ENCODE data around the gene ATAD5.
"Not testable (repeated sequence)": the region's sequence is repeated elsewhere in the genome, so short reads cannot be mapped to it uniquely, and the experiment has no call there.

ATAD5 gene

DNA sequence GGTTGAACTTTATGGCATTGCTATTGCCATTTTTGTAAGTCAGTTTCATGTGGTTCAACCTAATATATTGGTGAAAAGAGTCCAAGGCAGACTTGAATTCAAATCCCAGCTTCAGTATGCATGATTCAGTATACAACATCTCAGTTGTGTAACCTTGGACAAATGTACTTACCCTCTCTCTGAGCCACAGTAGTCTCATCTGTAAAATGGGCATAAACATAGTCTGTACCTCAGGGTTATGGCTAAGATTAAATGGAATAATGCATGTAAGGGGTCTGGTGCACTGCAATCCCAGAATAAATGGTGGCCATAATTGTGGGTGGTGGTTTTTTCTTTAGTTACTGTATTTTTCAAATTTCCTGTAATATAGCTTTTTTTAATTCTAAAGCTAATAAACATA, 85.3 kb downstream of the ATAD5 start:
- DNase-seq: no peak

DNA sequence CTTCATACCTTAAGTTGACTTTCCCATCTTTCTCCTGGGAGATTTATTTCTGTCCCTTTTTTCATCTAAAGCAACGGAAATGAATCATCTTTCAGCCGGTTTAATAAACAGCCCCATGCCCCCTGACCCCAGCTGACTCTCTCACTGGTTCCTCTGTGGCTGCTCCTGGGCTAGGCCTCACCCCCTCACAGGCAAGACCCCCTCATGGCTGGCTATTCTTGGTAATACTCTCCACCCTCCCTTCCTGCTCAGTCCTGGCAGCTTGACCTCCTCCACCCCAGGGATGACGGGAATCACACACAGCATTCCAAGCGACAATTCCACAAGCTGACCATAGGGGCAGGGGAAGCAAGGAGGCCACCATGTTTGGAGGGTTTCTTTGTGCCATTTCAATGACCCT, 88.5 kb downstream of the ATAD5 start:
- no peak for DNase-seq

DNA sequence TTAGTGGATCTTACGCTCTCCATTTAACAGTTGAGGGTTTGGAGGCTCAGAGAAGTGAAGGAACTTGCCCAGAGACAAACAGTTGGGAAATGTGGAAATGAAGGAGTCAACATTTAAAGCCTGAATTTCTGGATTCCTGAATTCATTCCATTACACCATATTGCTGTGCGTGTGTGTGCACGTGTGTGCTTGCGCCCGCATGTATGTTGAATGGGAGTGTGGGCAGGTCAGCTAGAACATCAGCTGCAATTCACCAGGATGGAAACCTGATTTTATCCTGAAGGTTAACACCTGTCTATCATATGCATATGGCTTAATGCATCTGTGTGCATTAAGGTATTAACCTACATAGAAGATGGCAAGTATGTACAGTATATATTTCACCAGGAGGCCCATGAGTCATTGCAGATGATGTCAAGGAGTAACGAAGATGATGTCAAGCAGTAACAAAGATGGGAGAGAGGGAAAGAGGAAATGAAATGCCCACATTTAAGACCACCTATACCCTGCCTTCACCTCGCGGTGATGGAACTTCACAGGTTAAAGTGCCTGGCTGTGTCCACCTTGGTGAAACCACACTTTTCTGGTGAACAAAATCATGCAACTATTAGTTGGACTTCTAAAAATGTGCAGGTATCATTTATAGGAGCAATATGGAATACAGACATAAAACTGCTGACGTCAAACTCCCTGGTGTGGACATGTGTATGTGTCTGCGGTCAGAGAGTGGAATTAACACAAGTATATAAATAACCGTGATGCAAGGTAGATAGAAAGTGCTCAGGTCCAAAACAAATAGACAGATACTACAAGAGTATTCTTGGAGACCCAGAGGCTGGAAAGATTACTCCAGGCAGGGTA, 89.1 kb downstream of the ATAD5 start:
- no peak for DNase-seq

DNA sequence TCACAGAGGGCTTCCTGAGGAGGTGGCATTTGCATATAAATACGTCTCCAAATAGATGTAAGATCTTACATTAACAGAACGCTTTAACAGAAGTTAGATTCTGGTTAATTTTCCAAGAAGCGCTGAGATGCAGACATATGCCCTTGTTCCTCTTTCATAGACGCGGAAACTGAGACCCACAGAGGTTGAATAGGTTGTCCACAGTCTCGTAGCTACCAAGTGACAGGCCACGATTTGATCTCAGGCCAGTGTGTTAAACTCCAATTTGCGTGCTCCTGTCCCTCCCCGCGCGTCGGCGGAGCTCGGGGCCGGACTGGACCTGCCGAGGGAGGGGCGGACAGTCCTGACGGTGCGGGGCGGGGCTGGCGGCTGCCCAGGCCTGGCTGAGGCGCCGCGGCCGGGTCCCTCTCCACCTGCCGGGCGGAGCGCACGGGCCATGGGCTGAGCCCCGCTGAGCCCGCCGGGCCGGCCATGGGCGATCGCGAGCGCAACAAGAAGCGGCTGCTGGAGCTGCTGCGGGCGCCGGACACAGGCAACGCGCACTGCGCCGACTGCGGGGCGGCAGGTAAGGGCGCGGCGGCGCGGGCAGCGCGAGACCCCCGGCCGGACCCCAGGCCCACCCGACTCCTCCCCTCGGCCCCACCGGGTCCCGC, 89.9 kb downstream of the ATAD5 start, which contains the start of gene ADAP2:
ADAP2 (plus strand) TSS at position 402 of the 653 bp plus-strand sequence; CDS start at position 472, 70 bp downstream.
- no peak for DNase-seq

DNA sequence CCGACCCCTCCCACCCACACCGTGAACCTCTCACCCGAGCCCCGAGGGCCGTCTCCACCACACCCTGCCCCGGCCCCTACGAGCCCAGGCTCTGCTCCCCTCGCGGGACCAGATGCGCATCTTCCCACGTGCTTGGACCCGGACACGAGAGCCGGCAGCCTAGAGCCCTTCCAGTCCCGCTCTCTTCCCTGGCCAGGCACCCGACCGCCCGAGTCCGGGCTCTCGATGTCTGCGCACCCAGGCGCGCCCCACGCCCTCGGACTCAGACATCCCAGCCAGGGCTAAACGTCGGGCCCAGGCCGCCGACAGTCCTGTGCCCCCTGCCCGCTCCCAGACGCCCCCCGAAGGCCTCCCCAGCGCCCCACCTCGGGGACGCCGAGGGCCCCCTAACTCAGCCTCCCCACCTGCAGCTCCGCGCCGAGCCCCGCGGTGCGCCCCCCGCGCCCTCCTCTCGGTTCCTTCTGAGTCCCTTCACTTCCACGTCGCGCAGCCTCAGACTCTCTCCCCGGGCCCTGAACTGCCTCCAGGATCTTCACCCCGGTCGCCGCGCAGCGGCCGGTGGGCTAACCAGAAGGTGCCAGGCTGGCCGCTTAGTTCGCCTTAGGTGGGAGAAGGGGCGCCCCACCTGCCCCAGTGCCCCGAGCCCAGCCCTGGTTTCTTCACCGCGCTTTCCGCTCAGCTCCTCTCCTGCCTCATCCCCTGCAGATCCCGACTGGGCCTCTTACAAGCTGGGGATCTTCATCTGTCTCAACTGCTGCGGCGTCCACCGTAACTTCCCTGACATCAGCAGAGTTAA, 90.7 kb downstream of the ATAD5 start:
- DNase-seq: no peak

DNA sequence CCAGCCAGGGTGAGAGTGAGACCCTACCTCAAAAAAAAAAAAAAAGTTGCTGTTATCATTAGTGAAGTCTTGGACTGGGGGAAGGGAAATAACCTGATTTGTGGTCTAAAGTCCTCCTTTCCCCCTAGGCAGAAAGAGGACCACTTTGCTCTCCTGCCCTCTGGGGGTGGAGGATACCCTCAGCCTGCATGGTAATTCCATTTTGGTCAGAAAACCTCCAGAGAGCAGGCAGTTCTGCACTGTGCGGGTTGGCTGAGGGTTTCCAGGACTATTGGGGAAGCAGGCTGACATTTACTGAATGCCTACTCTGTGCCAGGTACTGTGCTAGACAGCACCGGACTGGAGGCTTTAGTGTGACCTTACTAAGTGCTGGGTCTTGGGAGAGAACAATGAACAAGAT, 92.6 kb downstream of the ATAD5 start:
- no peak for DNase-seq

DNA sequence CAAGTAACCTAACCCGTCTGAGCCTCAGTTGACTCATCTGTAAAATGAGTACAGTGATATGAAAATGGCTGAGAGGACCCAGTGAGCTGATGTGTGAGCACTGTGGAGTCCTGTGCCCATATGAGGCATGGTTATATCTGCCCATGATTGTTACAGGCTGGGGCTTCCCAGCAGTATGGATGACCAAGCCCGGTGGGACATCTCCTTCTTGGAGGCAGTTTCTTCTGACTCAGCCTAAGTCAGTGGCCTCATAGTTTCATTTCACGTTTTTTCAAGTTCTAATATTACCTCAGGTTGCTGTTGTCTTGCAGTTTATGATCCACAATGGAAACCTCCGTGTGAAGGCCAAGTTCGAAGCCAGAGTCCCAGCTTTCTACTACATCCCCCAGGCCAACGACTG, 94.8 kb downstream of the ATAD5 start:
- no peak for DNase-seq

DNA sequence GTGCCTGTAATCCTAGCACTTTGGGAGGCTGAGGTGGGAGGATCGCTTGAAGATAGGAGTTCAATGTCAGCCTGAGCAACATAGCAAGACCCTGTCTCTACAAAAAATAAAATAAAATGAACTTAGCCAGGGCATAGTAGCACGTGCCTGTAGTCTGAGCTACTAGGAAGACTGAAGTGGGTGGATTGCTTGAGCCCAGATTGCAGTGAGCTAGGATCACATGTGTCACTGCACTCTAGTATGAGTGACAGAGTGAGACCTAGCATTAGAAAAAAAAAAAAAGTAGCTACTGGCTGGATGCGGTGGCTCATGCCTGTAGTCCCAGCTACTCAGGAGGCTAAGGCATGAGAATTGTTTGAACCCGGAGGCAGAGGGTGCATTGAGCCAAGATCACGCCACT, 96.0 kb downstream of the ATAD5 start:
- no peak for DNase-seq

DNA sequence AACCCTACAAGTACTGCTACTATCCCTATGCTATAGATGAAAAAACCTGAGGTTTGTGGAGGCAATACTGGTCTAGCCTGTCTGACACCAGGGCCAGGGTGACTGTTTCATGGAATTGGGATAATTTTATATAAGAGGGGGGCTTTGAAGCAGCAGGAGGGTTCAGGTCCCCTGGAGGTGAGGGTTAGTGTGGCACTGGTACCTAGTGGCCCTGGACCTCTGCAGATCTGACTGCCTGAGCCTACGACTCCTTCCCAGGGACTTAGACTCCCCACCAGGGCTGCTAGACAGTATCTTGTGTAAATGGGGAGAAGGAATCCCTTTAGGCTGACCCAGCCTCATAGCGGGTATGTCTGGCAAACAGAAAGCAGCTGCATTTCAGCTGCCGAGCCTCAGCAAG, 96.8 kb downstream of the ATAD5 start:
- no peak for DNase-seq

DNA sequence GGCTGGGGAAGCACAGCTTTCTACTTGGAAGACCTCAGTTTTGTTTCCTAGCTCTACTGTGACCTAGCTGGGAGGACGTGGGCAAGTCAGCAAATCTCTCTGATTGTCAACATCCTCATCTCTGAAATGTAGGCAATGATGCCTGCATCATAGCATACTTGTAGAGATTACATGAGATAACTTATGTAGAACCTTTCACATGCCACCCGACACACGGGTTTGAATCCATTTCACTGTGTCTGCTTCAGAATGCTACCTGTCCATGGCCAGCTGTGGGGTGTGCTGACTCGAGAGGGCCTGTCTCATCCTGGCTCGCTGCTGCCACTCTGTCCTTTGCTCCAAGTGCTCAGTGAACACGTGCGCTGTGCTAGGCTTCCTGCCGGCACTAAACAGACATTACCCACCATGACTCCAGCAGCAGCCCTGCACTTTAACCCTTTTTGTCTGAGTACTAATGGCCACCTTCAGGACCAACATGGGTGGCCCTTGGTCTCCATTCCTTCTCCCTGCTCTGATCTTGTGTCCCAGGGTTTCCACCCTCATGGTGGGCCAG, 97.4 kb downstream of the ATAD5 start:
- no peak for DNase-seq

DNA sequence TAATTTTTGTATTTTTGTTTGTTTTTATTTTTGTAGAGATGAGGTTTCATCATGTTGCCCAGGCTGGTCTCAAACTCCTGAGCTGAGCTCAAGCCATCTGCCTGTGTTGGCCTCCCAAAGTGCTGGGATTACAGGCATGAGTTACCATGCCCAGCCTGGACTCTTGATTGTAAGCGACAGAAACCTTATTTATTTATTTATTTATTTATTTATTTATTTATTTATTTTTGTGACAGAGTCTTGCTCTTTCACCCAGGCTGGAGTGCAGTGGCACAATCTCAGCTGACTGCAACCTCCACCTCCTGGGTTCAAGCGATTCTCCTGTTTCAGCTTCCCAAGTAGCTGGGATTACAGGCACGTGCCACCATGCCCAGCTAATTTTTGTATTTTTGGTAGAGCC, 98.1 kb downstream of the ATAD5 start:
- DNase-seq: not testable (repeated sequence)

DNA sequence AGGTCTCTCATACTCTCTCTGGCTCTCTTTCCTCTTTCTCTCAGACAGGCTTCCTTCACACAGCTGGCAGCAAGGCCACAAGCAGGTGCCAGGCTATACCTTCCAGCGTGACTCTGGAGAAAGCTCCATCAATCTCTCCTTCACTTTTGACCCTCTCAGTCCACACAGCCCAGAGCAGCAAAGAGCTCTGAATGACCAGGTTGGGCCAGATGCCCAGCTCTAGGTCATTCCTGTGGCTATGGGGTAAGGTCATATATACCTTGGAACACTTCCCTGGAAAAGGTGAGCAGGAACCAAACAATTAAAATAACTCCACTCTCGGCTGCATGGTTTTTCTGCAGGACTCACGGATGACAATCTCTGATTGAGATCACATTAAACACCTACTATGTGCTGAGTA, 98.7 kb downstream of the ATAD5 start:
- no peak for DNase-seq

DNA sequence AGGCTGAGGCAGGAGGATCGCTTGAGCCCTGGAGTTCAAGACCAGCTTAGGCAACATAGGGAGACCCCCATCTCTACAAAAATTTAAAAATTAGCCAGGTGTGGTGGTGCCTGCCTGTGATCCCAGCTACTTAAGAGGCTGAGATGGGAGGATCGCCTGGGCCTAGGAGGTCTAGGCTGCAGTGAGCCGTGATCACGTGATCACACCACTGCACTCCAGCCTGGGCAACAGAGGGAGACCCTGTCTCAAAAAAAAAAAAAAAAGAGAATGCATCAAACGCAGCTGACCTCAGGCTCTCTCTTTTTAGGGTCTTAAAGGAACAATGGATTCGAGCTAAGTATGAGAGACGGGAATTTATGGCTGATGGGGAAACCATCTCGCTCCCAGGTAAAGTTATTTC, 99.8 kb downstream of the ATAD5 start:
- not testable (repeated sequence) for DNase-seq

DNA sequence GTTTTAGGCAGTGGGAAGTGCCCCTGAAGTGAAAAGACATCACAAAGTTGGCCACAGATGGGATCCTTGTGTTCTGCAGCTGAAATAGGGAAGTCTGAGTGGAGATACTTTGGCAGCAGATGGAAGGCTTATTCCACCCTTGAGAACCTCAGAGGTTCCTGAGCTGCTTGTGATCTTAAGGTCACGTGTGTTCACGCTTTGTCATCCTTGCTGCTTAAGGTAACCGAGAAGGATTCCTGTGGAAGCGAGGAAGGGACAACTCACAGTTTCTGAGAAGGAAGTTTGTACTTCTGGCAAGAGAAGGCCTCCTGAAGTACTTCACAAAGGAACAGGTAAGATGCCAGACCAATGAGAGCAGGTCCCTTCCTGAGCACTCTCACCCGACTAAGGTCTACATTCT, 102.2 kb downstream of the ATAD5 start:
- no peak for DNase-seq

DNA sequence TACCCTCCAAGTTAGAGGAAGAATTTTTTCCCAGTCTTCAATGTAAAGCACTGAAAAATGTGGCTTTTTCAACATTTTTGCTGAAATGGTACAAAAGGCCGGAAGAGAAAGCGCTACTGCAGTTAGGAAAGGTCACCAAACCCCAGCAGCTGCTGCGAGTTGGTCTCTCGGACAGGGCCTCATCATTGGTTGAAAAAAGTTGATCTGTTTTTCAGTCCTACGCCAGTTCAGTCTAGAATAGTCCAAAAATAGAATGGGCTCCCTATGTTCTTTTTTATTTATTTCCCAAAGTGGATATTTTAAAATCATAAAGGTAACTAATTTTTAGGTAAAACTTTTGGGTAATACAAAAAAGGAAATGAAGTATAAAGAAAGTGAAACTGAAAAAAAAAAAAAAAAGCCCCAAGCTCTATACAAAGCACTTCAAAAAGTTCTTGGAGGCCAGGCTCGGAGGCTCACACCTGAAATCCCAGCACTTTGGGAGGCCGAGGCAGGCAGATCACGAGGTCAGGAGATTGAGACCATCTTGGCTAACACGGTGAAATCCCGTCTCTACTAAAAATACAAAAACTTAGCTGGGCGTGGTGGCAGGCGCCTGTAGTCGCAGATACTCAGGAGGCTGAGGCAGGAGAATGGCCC, 107.4 kb downstream of the ATAD5 start:
- no peak for DNase-seq

DNA sequence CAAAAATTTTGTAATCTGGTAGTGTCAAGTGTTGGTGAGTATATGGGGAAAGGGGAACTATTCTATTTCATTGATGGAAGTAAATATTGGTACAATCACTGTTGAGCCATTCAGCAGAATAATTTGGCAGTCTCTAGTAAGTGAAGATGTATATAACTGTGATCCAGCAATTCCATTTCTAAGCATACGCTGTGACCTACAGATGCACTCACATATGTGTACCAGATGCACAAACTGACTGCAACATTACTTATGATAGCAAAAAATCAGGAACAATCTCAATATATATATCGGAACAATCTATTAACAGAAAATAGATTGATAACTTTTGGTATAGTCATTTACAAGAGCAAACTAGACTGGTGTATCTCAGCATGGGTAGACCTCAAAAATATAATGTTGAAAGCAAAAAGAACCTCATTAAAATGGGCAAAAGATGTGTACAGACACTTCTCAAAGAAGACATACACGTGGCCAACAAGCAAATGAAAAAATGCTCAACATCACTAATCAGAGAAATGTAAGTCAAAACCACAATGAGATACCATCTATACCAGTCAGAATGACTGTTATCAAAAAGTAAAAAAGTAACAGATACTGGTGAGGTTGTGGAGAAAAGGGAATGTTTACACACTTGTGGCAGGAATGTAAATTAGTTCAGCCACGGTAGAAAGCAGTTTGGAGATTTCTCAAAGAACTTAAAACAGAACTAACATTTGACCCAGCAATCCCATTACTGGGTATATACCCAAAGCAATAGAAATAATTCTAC, 110.7 kb downstream of the ATAD5 start:
- no peak for DNase-seq

Data from NCI-H2029 treated with DMSO at 0.1 percent for 48 hours (cell line).